D721Med (cell line): ENCODE results near the gene HSPBAP1.

Experiments
- DNase-seq: peaks from one replicate; pipeline ENCODE4 v3.0.0; 2011; ENCODE audit warnings: low spot score; ENCODE audit not compliant: insufficient read length
- FAIRE-seq: peaks from 2 replicates; lab custom pipeline; 2011; peaks lifted over from hg19 to GRCh38; lab: Jason Lieb, UNC
- CTCF ChIP-seq: IDR thresholded peaks from 2 replicates; pipeline ENCODE4 v1.5.1; 2012; ENCODE audit warnings: mild to moderate bottlenecking, control low read depth; ENCODE audit not compliant: insufficient read depth; ENCODE audit errors: missing control alignments

Gene HSPBAP1

GRCh38 chr3:122694966-122695365, 98.7 kb downstream of the HSPBAP1 start:
- no peak for DNase-seq

GRCh38 chr3:122692674-122693073, 101.0 kb downstream of the HSPBAP1 start:
- no peak for DNase-seq
- FAIRE-seq = no peak
- no peak for TF ChIP-seq CTCF

More at GRCh38 chr3:122694966-122695365, 98.7 kb downstream of the HSPBAP1 start:
- TF ChIP-seq CTCF = no peak
- no peak for FAIRE-seq

GRCh38 chr3:122691195-122691594, 102.4 kb downstream of the HSPBAP1 start:
- DNase-seq (no peak), FAIRE-seq (no peak)
- no peak for TF ChIP-seq CTCF

GRCh38 chr3:122690096-122690495, 103.5 kb downstream of the HSPBAP1 start:
- TF ChIP-seq CTCF = no peak
- FAIRE-seq (no peak), DNase-seq (no peak)
